NT2/D1 (cell line): ENCODE measurements around the gene P2RY11.

ENCODE experiments used
- SUZ12 ChIP-seq: IDR thresholded peaks from 2 replicates; pipeline ENCODE4 v1.6.1; 2011; ENCODE audit not compliant: insufficient read length, insufficient read depth; ENCODE audit errors: extremely low read depth
- YY1 ChIP-seq: IDR thresholded peaks from 2 replicates; pipeline ENCODE4 v1.6.1; 2011; ENCODE audit not compliant: insufficient read length, insufficient read depth
- ZNF274 ChIP-seq: IDR thresholded peaks from 2 replicates; pipeline ENCODE4 v1.6.1; 2011; ENCODE audit warnings: mild to moderate bottlenecking, low read depth, low read length

DNA sequence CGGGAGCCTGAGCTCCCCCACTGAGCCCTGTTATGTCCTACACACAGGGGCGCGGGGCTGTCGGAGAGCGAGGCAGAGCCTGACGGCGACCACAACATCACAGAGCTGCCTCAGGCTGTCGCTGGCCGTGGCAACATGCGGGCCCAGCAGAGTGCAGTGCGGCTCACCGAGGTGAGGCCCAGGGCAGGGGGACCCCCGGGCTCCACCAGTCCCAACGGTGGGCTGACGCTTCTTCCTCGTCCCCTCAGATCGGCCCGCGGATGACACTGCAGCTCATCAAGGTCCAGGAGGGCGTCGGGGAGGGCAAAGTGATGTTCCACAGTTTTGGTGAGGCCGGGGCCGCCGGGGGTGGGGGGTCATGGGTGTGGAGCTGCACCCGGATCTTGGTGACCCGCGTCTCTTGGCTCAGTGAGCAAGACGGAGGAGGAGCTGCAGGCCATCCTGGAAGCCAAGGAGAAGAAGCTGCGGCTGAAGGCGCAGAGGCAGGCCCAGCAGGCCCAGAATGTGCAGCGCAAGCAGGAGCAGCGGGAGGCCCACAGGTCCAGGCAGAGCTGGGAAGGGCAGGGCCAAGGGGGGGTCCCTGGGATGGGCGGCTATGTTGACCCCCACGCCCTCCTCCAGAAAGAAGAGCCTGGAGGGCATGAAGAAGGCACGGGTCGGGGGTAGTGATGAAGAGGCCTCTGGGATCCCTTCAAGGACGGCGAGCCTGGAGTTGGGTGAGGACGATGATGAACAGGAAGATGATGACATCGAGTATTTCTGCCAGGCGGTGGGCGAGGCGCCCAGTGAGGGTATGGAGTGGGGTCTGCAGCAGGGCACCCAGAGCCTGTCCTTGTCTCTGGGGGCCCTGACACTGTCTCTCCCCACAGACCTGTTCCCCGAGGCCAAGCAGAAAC, 1.2 kb upstream of the P2RY11 start:
- TF ChIP-seq ZNF274: no peak
- no peak for TF ChIP-seq SUZ12
- no peak for TF ChIP-seq YY1
